HCT116 (cell line): ENCODE results near the gene C12orf57. TPM values are rescaled to one million over a fixed set of nuclear protein-coding genes. Genes with fewer than 3 reads are reported as not detected.

Source experiments
- ATAC-seq: fragments of 200-7000 bp; cut with Tn5 transposase; 2 replicates; pipeline ENCODE4 v1.9.1; 2020; ENCODE audit warnings: mild to moderate bottlenecking, moderate library complexity
- BruUV-seq: library from RNA; stranded (reverse); fragments of 400-500 nt; replicated peaks from 2 replicates; lab custom pipeline; 2021; lab: Mats Ljungman, UMichigan
- CTCF ChIA-PET: fragments of 300-600 bp; sonication (Branson Sonifier 250); formaldehyde crosslinking; loops from one replicate; lab custom pipeline; 2021; ENCODE audit warnings: antibody characterized with exemption; lab: Charles Lee
- POLR2A ChIA-PET: fragments of 300-600, 350-600 bp; sonication (Branson Sonifier 250); formaldehyde crosslinking; loops from one replicate; lab custom pipeline; 2021; ENCODE audit warnings: antibody characterized with exemption; lab: Charles Lee
- RAD21 ChIA-PET, 2 experiments: fragments of 300-600 bp; sonication (Branson Sonifier 250); formaldehyde crosslinking; loops; one replicate each; lab custom pipeline; 2023; ENCODE audit warnings: low total read pairs in 2 of 2; ENCODE audit not compliant: uncharacterized antibody in 2 of 2, unreplicated experiment in 2 of 2, low non-redundant PET in 1 of 2; lab: Charles Lee
- DNase-seq: peaks from one replicate; pipeline ENCODE4 v3.0.0-alpha.2; 2010; ENCODE audit warnings: low read depth, low spot score
- H2AFZ ChIP-seq: fragments of 200-600 bp; shearing (Covaris generic), sonication (generic); 2 replicates; pipeline ENCODE4 v1.6.1; 2017; ENCODE audit warnings: low read depth, mixed run types, mixed read lengths, antibody characterized with exemption, low read length; ENCODE audit not compliant: poor library complexity, severe bottlenecking
- H3K27ac ChIP-seq: 2 replicates; pipeline ENCODE4 v1.5.1; 2012; ENCODE audit warnings: low read depth, low read length
- H3K27me3 ChIP-seq: fragments of 200-600 bp; sonication (generic); 2 replicates; pipeline ENCODE4 v1.6.1; 2016; ENCODE audit warnings: mixed run types, low read length, mixed read lengths; ENCODE audit not compliant: insufficient read depth
- H3K36me3 ChIP-seq, 2 experiments: fragments of 200-500 bp in 1 of 2; fragments of 200-600 bp in 1 of 2; sonication (Bioruptor generic) in 1 of 2; sonication (generic) in 1 of 2; 2 replicates each; pipeline versions ENCODE4 v1.5.1 to v1.6.1; 2014 to 2016; ENCODE audit warnings: low read length in 2 of 2, inconsistent platforms in 1 of 2, mixed read lengths in 1 of 2, mixed run types in 1 of 2; ENCODE audit not compliant: insufficient read depth in 2 of 2, control insufficient read depth in 1 of 2
- H3K4me1 ChIP-seq, 2 experiments: fragments of 200-600 bp in 1 of 2; sonication (generic) in 1 of 2; 2 replicates each; pipeline versions ENCODE4 v1.5.1 to v1.6.1; 2012 to 2017; ENCODE audit warnings: low read length in 2 of 2, inconsistent platforms in 1 of 2, mild to moderate bottlenecking in 1 of 2, mixed read lengths in 1 of 2, mixed run types in 1 of 2, moderate library complexity in 1 of 2; ENCODE audit not compliant: insufficient read depth in 2 of 2, control insufficient read depth in 1 of 2
- H3K4me2 ChIP-seq: fragments of 200-600 bp; sonication (generic); 2 replicates; pipeline ENCODE4 v1.6.1; 2017; ENCODE audit warnings: mixed run types, low read length, mixed read lengths
- H3K4me3 ChIP-seq, 2 experiments: fragments of 200-600 bp in 1 of 2; sonication (generic) in 1 of 2; replicated peaks in 1 of 2; 2 replicates each; pipeline ENCODE4 v1.5.1; 2011 to 2016; ENCODE audit warnings: low read length in 2 of 2, control low read depth in 1 of 2, low read depth in 1 of 2, mild to moderate bottlenecking in 1 of 2, mixed read lengths in 1 of 2, mixed run types in 1 of 2
- H3K79me2 ChIP-seq: fragments of 200-600 bp; sonication (generic); 2 replicates; pipeline ENCODE4 v1.6.1; 2017; ENCODE audit warnings: mild to moderate bottlenecking, mixed run types, low read length, moderate library complexity, mixed read lengths; ENCODE audit not compliant: insufficient read depth
- H3K9ac ChIP-seq: fragments of 200-600 bp; sonication (generic); 2 replicates; pipeline ENCODE4 v1.6.1; 2016; ENCODE audit warnings: low read length, mixed read lengths
- H3K9me2 ChIP-seq: fragments of 200-600 bp; sonication (generic), shearing (Covaris generic); 2 replicates; pipeline ENCODE4 v1.6.1; 2017; ENCODE audit warnings: mixed run types, mild to moderate bottlenecking, moderate library complexity; ENCODE audit not compliant: insufficient read depth
- H3K9me3 ChIP-seq, 2 experiments: fragments of 200-500 bp in 1 of 2; fragments of 200-600 bp in 1 of 2; sonication (Bioruptor generic) in 1 of 2; sonication (generic) in 1 of 2; 2 replicates each; pipeline ENCODE4 v1.6.1; 2014 to 2017; ENCODE audit warnings: low read length in 2 of 2, mixed read lengths in 2 of 2, inconsistent platforms in 1 of 2, low read depth in 1 of 2, mild to moderate bottlenecking in 1 of 2, mixed run types in 1 of 2, moderate library complexity in 1 of 2; ENCODE audit not compliant: control insufficient read depth in 1 of 2, insufficient read depth in 1 of 2
- H4K20me1 ChIP-seq: fragments of 200-600 bp; sonication (generic), shearing (Covaris generic); 2 replicates; pipeline ENCODE4 v1.6.1; 2017; ENCODE audit warnings: mixed run types, mild to moderate bottlenecking, moderate library complexity; ENCODE audit not compliant: insufficient read depth
- CBX3 ChIP-seq: IDR thresholded peaks from 2 replicates; pipeline ENCODE4 v1.6.1; 2012; ENCODE audit warnings: low read depth
- CTCF ChIP-seq, 3 experiments: fragments of 200-600 bp in 1 of 3; sonication (generic) in 1 of 3; IDR thresholded peaks in 2 of 3; conservative IDR thresholded peaks in 1 of 3; 2 replicates each; pipeline ENCODE4 v1.5.1; 2012 to 2017; ENCODE audit warnings: low read depth in 2 of 3, low read length in 2 of 3, antibody characterized with exemption in 1 of 3, borderline replicate concordance in 1 of 3, control low read depth in 1 of 3, mild to moderate bottlenecking in 1 of 3, mixed read lengths in 1 of 3, mixed run types in 1 of 3, moderate library complexity in 1 of 3; ENCODE audit not compliant: insufficient read depth in 1 of 3
- EGR1 ChIP-seq: IDR thresholded peaks from 2 replicates; pipeline ENCODE4 v1.6.1; 2012; ENCODE audit warnings: low read depth
- EZH2 ChIP-seq: fragments of 200-600 bp; sonication (generic); IDR thresholded peaks from 2 replicates; pipeline ENCODE4 v1.6.1; 2017; ENCODE audit warnings: antibody characterized with exemption, mixed run types
- POLR2A ChIP-seq: IDR thresholded peaks from 2 replicates; pipeline ENCODE4 v1.7.0; 2011; ENCODE audit warnings: borderline replicate concordance; ENCODE audit not compliant: insufficient read depth, insufficient read length; ENCODE audit errors: extremely low read depth
- POLR2AphosphoS5 ChIP-seq: IDR thresholded peaks from 2 replicates; pipeline ENCODE4 v1.6.1; 2011; ENCODE audit warnings: mild to moderate bottlenecking, low read depth, low read length, moderate library complexity
- RAD21 ChIP-seq: IDR thresholded peaks from 2 replicates; pipeline ENCODE4 v1.6.1; 2012; ENCODE audit warnings: low read depth, mild to moderate bottlenecking
- SIN3A ChIP-seq: IDR thresholded peaks from 2 replicates; pipeline ENCODE4 v1.6.1; 2012; ENCODE audit warnings: low read depth
- SP1 ChIP-seq: IDR thresholded peaks from 2 replicates; pipeline ENCODE4 v1.6.1; 2012; ENCODE audit warnings: low read depth
- intact Hi-C: fragments of 100-400 bp; cut with micrococcal nuclease; formaldehyde crosslinking; loops from 2 replicates; pipeline ENCODE4 v1.10.0; 2022
- total RNA-seq: library from RNA; stranded (reverse); gene quantifications from one replicate; pipeline ENCODE4 v1.2.1, GENCODE V29; 2021; ENCODE audit not compliant: unreplicated experiment

C12orf57 gene
- total RNA-seq, 1 experiment from 2014 or later: 202 TPM

DNA sequence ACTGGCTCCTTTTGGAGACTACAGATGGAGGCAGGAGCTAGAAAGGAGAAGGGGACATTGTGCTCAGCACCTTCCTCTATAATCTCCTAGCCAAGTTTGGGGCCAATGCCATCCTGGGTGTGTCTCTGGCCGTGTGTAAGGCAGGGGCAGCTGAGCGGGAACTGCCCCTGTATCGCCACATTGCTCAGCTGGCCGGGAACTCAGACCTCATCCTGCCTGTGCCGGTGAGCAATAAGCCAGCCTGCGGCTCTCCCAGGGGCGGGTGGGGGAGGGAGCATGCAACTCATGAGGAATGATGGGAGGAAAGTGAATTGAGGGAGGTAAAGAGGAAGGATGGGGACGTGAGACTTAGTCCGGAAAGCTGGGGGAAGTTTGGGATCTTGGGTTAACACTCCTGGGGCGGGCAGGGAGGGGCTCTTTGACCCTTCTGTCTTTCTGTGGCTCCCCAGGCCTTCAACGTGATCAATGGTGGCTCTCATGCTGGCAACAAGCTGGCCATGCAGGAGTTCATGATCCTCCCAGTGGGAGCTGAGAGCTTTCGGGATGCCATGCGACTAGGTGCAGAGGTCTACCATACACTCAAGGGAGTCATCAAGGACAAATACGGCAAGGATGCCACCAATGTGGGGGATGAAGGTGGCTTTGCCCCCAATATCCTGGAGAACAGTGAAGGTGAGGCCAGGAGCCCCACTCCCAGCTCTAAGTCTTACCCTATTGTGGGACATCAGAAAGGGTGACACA is 26.2 kb upstream of the C12orf57 start:
- ATAC-seq: no peak
- Histone ChIP-seq H3K36me3 (peaks cover 8 to 17% of the 10 kb centered on the region in 2 experiments), H4K20me1 (no peaks in the 10 kb centered on the region), H3K4me2 (no peak overlapping the region), H3K9me3 (no peaks in the 10 kb centered on the region), H3K79me2 (peaks cover 13% of the 10 kb centered on the region; the same call in 1 of the 2 replicates), H3K9me2 (no peaks in the 10 kb centered on the region), H3K9ac (no peak overlapping the region), H2AFZ (no peak overlapping the region), H3K27me3 (no peaks in the 10 kb centered on the region), H3K4me3 (no peak overlapping the region), H3K4me1 (peaks cover 15 to 36% of the 10 kb centered on the region in 2 experiments), H3K27ac (no peak overlapping the region)
- DNase-seq: no peak
- RAD21 ChIA-PET: no interaction called here
- POLR2A ChIA-PET: interaction anchor here (1.4 kb wide), 1 partner anchor 8 kb away, joined by 3 read pairs; no protein-coding TSS in a partner anchor
- intact Hi-C loops: no loop called here
- no TSS peak for BruUV-seq
- TF ChIP-seq CBX3: no peak
- TF ChIP-seq RAD21: no peak
- TF ChIP-seq SP1: no peak
- CTCF ChIA-PET: no interaction called here

DNA sequence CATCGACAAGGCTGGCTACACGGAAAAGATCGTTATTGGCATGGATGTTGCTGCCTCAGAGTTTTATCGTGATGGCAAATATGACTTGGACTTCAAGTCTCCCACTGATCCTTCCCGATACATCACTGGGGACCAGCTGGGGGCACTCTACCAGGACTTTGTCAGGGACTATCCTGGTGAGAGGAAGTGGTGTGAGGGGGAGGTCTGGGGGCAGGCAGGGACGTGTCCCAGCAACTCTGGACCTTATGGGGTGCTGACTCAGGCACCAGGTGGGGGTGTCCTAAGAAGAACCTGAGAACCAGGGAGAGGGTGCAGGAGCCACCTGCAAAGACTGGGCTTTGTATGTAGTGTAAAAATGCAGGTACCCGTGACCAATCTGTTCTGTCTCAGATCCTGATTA is 24.2 kb upstream of the C12orf57 start:
- Histone ChIP-seq H3K36me3 (peaks cover 8 to 17% of the 10 kb centered on the region in 2 experiments), H3K9ac (no peak overlapping the region), H3K27me3 (no peaks in the 10 kb centered on the region), H3K9me3 (no peaks in the 10 kb centered on the region), H2AFZ (no peak overlapping the region), H3K4me1 (peaks cover 12 to 34% of the 10 kb centered on the region in 2 experiments), H3K9me2 (no peaks in the 10 kb centered on the region), H3K4me3 (no peak overlapping the region), H3K27ac (no peak overlapping the region), H3K79me2 (peaks cover 13% of the 10 kb centered on the region; the same call in 1 of the 2 replicates), H4K20me1 (no peaks in the 10 kb centered on the region), H3K4me2 (no peak overlapping the region)
- no peak for TF ChIP-seq SIN3A
- TF ChIP-seq SP1: no peak
- TF ChIP-seq POLR2AphosphoS5: no peak
- no peak for TF ChIP-seq EGR1
- TF ChIP-seq EZH2: no peak
- TF ChIP-seq CTCF (IDR thresholded peaks at IDR 0.05 in 2 of 3, conservative IDR thresholded peaks at IDR 0.05 in 1 of 3; ENCODE audit: borderline replicate concordance in 1 of 3, insufficient read depth in 1 of 3, low read depth in 2 of 3, low read length in 2 of 3): 0 out of 6 replicates have a peak, but pooled peaks of 1 of the 3 experiments have one; percentile 12
- no peak for TF ChIP-seq POLR2A
- ATAC-seq: no peak
- intact Hi-C loops: no loop called here
- RAD21 ChIA-PET: no interaction called here
- POLR2A ChIA-PET: interaction anchor here (0.6 kb wide), 1 partner anchor 189 kb away, joined by 5 read pairs; no protein-coding TSS in a partner anchor
- BruUV-seq: no TSS peak
- DNase-seq: no peak
- CTCF ChIA-PET: no interaction called here
